HepG2 (cell line): Measurements from ENCODE around the gene SMIM36. TPM values are rescaled to one million over a fixed set of nuclear protein-coding genes. Genes with fewer than 3 reads are reported as not detected.

Experiments
- BCL6 ChIP-seq: IDR thresholded peaks from 2 replicates; pipeline ENCODE4 v1.6.1; 2016; ENCODE audit warnings: missing genetic modification reagents, missing compliant biosample characterization
- FIP1L1 ChIP-seq: fragments of 200-400 bp; formaldehyde crosslinking; IDR thresholded peaks from 2 replicates; pipeline ENCODE4 v1.6.1; 2018; ENCODE audit warnings: low read depth, mild to moderate bottlenecking, low read length, moderate library complexity, borderline replicate concordance; ENCODE audit not compliant: insufficient read depth
- FOXP1 ChIP-seq, 2 experiments: fragments of 450-650 bp in 1 of 2; IDR thresholded peaks; 2 replicates each; pipeline ENCODE4 v1.6.1; 2017 to 2018; ENCODE audit warnings: antibody characterized with exemption in 1 of 2
- HOXA7 ChIP-seq: sonication (generic); formaldehyde crosslinking; IDR thresholded peaks from 2 replicates; pipeline ENCODE4 v1.8.1; 2022; ENCODE audit warnings: mild to moderate bottlenecking, missing genetic modification reagents, moderate library complexity
- MAFK ChIP-seq, 2 experiments: IDR thresholded peaks in 1 of 2; conservative IDR thresholded peaks in 1 of 2; 2 replicates each; pipeline ENCODE4 v1.6.1; 2011; ENCODE audit warnings: improper control_type of control experiment in 2 of 2, low read length in 2 of 2
- MATR3 ChIP-seq: sonication (generic); formaldehyde crosslinking; IDR thresholded peaks from 2 replicates; pipeline ENCODE4 v1.4.0; 2020; ENCODE audit warnings: missing genetic modification reagents
- MEF2D ChIP-seq: sonication (generic); formaldehyde crosslinking; IDR thresholded peaks from 2 replicates; pipeline ENCODE4 v1.5.1; 2020; ENCODE audit warnings: mild to moderate bottlenecking, missing genetic modification reagents
- NCOA2 ChIP-seq: sonication (generic); formaldehyde crosslinking; IDR thresholded peaks from 2 replicates; pipeline ENCODE4 v1.8.0; 2022; ENCODE audit warnings: inconsistent platforms
- RAD51 ChIP-seq: fragments of 450-650 bp; IDR thresholded peaks from 2 replicates; pipeline ENCODE4 v1.6.1; 2016; ENCODE audit warnings: borderline replicate concordance
- RBAK ChIP-seq: sonication (generic); formaldehyde crosslinking; IDR thresholded peaks from 2 replicates; pipeline ENCODE4 v1.5.1; 2020; ENCODE audit warnings: mild to moderate bottlenecking, missing genetic modification reagents
- RFXAP ChIP-seq: sonication (generic); formaldehyde crosslinking; IDR thresholded peaks from 2 replicates; pipeline ENCODE4 v1.4.0; 2020; ENCODE audit warnings: missing genetic modification reagents, borderline replicate concordance
- RXRB ChIP-seq: IDR thresholded peaks from 2 replicates; pipeline ENCODE4 v1.6.1; 2016; ENCODE audit warnings: borderline replicate concordance, missing genetic modification reagents, missing compliant biosample characterization
- ZBTB20 ChIP-seq: sonication (generic); formaldehyde crosslinking; IDR thresholded peaks from 2 replicates; pipeline ENCODE4 v1.8.1; 2023; ENCODE audit warnings: missing genetic modification reagents, low read depth, mild to moderate bottlenecking, borderline replicate concordance
- ZBTB3 ChIP-seq: sonication (generic); formaldehyde crosslinking; IDR thresholded peaks from 2 replicates; pipeline ENCODE4 v1.4.0; 2020; ENCODE audit warnings: low read depth, mild to moderate bottlenecking, moderate library complexity, missing genetic modification reagents, borderline replicate concordance
- ZNF451 ChIP-seq: sonication (generic); formaldehyde crosslinking; IDR thresholded peaks from 2 replicates; pipeline ENCODE4 v1.5.0; 2020; ENCODE audit warnings: mild to moderate bottlenecking, missing genetic modification reagents
- ZNF460 ChIP-seq: sonication (generic); formaldehyde crosslinking; IDR thresholded peaks from 2 replicates; pipeline ENCODE4 v1.5.1; 2020; ENCODE audit warnings: missing genetic modification reagents, mild to moderate bottlenecking, borderline replicate concordance
- ZNF546 ChIP-seq: sonication (generic); formaldehyde crosslinking; conservative IDR thresholded peaks from 2 replicates; pipeline ENCODE4 v1.8.1; 2023; ENCODE audit warnings: mild to moderate bottlenecking, missing genetic modification reagents
- ZNF879 ChIP-seq: sonication (generic); formaldehyde crosslinking; IDR thresholded peaks from 2 replicates; pipeline ENCODE4 v1.8.1; 2023; ENCODE audit warnings: missing genetic modification reagents
- polyA plus RNA-seq, 8 experiments: library from polyadenylated mRNA; depleted of rRNA in 3 of 8; stranded (reverse) in 7 of 8; unstranded in 1 of 8; fragments of >200 nt; fragmentation: Illumina TruSeq in 4 of 8; extraction: Trizol in 4 of 8; gene quantifications; 2 replicates each; pipeline versions ENCODE4 v1.2.1 to v1.2.3, GENCODE V29; 2011 to 2016; ENCODE audit warnings: low read depth in 4 of 8, missing spikeins in 1 of 8, mixed read lengths in 1 of 8; ENCODE audit not compliant: insufficient read depth in 1 of 8
- total RNA-seq, 5 experiments: library from RNA; depleted of rRNA; stranded (reverse); fragments of >200 nt; fragmentation: Illumina TruSeq; extraction: Trizol; gene quantifications; 2 replicates each; pipeline ENCODE4 v1.2.3, GENCODE V29; 2016; ENCODE audit warnings: low read depth in 1 of 5
- TF ChIP-seq, protein P1 (sequence below): sonication (generic); formaldehyde crosslinking; IDR thresholded peaks from 2 replicates; pipeline ENCODE4 v1.4.0; 2020; ENCODE audit warnings: missing genetic modification reagents, borderline replicate concordance
- TF ChIP-seq, protein P2 (sequence below): sonication (generic); formaldehyde crosslinking; IDR thresholded peaks from 2 replicates; pipeline ENCODE4 v1.8.0; 2022; ENCODE audit warnings: missing genetic modification reagents, mild to moderate bottlenecking, moderate library complexity, borderline replicate concordance
- TF ChIP-seq, protein P3 (sequence below): sonication (generic); formaldehyde crosslinking; IDR thresholded peaks from 2 replicates; pipeline ENCODE4 v1.4.0; 2020; ENCODE audit warnings: missing genetic modification reagents
- TF ChIP-seq, protein P4 (sequence below): sonication (generic); formaldehyde crosslinking; IDR thresholded peaks from 2 replicates; pipeline ENCODE4 v1.4.0; 2020; ENCODE audit warnings: mild to moderate bottlenecking, missing genetic modification reagents

SMIM36 gene
- total and polyA plus RNA-seq, 2 of the 13 experiments (the other 11 are each of a cell fraction or from before 2014, with no cell fraction given), result not detected

DNA sequence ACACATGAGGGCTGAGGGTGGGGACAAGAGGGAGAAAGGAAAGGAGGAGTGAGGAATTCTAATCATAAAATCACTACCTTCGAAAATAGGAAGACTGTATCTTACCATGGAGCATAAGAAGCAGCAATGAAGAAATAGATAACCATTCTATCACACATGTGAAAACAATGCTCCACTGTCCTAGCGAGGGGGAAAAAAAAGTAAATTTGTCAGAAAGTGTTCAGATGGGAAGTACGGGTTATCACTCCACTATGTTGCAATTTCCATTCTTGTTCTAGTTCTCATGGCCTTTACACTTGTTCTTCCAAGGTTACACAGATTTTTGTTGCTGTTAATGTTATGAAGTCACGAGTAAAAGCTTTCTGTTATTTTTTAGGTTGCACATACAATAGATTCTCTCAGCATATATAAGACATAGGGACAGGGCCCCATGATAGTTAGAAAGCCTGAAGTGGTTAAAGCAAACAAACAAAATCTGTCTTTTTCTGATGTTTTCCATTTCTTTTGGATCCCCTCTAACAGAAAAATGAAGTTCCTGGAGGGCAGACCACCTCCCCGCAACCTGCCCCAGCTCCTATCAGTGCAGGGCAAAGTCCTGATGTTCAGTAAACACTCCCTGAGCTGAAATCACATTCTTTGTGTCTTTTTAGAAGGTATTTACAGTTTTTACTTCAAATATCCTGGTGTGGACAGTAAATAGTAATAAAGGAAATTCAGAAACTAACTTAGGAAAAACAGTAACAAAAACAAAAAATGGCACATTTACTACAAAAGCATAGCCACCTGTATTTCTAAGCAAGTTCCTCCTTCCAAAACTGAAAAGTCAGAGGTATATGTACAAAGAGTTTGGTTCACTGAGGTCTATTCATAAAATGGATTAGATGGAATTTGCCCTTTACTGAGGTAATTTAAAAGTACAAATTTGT lies 103.3 kb downstream of the SMIM36 start (continued):
- TF ChIP-seq, protein P1, sequence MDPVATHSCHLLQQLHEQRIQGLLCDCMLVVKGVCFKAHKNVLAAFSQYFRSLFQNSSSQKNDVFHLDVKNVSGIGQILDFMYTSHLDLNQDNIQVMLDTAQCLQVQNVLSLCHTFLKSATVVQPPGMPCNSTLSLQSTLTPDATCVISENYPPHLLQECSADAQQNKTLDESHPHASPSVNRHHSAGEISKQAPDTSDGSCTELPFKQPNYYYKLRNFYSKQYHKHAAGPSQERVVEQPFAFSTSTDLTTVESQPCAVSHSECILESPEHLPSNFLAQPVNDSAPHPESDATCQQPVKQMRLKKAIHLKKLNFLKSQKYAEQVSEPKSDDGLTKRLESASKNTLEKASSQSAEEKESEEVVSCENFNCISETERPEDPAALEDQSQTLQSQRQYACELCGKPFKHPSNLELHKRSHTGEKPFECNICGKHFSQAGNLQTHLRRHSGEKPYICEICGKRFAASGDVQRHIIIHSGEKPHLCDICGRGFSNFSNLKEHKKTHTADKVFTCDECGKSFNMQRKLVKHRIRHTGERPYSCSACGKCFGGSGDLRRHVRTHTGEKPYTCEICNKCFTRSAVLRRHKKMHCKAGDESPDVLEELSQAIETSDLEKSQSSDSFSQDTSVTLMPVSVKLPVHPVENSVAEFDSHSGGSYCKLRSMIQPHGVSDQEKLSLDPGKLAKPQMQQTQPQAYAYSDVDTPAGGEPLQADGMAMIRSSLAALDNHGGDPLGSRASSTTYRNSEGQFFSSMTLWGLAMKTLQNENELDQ, result no peak
- TF ChIP-seq, protein P2, sequence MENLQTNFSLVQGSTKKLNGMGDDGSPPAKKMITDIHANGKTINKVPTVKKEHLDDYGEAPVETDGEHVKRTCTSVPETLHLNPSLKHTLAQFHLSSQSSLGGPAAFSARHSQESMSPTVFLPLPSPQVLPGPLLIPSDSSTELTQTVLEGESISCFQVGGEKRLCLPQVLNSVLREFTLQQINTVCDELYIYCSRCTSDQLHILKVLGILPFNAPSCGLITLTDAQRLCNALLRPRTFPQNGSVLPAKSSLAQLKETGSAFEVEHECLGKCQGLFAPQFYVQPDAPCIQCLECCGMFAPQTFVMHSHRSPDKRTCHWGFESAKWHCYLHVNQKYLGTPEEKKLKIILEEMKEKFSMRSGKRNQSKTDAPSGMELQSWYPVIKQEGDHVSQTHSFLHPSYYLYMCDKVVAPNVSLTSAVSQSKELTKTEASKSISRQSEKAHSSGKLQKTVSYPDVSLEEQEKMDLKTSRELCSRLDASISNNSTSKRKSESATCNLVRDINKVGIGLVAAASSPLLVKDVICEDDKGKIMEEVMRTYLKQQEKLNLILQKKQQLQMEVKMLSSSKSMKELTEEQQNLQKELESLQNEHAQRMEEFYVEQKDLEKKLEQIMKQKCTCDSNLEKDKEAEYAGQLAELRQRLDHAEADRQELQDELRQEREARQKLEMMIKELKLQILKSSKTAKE, result no peak
- TF ChIP-seq RAD51 (no peak), FOXP1 (IDR thresholded peaks at IDR 0.05) (peak; percentile 75), FOXP1 (CRISPR knock-in tag; IDR thresholded peaks at IDR 0.05) (peak; percentile 98), MAFK (conservative IDR thresholded peaks at IDR 0.05 in 1 of 2, IDR thresholded peaks at IDR 0.05 in 1 of 2; ENCODE audit: low read length in 2 of 2) (no peak), ZBTB20 (CRISPR knock-in tag) (peak; percentile 78; the same call in 1 of the 2 replicates), NCOA2 (CRISPR knock-in tag) (peak; percentile 94), BCL6 (CRISPR knock-in tag) (peak; percentile 96), ZNF451 (no peak), RFXAP (CRISPR knock-in tag) (no peak), RXRB (peak; percentile 69; the same call in 1 of the 2 replicates), FIP1L1 (no peak), HOXA7 (no peak), ZBTB3 (CRISPR knock-in tag) (no peak; the same call in 1 of the 2 replicates), ZNF879 (no peak), ZNF546 (CRISPR knock-in tag) (no peak), RBAK (CRISPR knock-in tag) (no peak), MEF2D (peak; percentile 87), MATR3 (CRISPR knock-in tag) (no peak), ZNF460 (CRISPR knock-in tag) (no peak)
- TF ChIP-seq, protein P3, sequence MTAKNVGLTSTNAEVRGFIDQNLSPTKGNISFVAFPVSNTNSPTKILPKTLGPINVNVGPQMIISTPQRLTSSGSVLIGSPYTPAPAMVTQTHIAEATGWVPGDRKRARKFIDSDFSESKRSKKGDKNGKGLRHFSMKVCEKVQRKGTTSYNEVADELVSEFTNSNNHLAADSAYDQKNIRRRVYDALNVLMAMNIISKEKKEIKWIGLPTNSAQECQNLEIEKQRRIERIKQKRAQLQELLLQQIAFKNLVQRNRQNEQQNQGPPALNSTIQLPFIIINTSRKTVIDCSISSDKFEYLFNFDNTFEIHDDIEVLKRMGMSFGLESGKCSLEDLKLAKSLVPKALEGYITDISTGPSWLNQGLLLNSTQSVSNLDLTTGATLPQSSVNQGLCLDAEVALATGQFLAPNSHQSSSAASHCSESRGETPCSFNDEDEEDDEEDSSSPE, result peak; percentile 31; the same call in 1 of the 2 replicates
- TF ChIP-seq, protein P4, sequence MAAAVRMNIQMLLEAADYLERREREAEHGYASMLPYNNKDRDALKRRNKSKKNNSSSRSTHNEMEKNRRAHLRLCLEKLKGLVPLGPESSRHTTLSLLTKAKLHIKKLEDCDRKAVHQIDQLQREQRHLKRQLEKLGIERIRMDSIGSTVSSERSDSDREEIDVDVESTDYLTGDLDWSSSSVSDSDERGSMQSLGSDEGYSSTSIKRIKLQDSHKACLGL (CRISPR knock-in tag), result no peak
